ENCODE results near the gene C6orf15. TPM values are rescaled to one million over a fixed set of nuclear protein-coding genes. Genes with fewer than 3 reads are reported as not detected.

The C6orf15 gene
- total RNA-seq, 1 donor = not detected

- DNase-seq (ENCODE audit: low read depth) = no peak
- H3K4me3 ChIP-seq (ENCODE audit: low read depth, low read length) = no peak overlapping the region
- TF ChIP-seq CTCF (IDR thresholded peaks at IDR 0.05; ENCODE audit: insufficient read depth, low read length) = no peak
These were observed 48.4 kb downstream of the C6orf15 start for GRCh38 chr6:31063906-31064435.

Small RNA genes within 50 kb of the gene (small RNA-seq; reads per million reads assigned to genes)
- gene POLR2LP1 (not detected), gene RNU6-1133P (not detected)

Other genes with a start within 250 kb of the C6orf15 start
- gene DDR1, start 228.1 kb downstream of the C6orf15 start, total RNA-seq (ENCODE audit: low replicate concordance) = 7.7 and 41.9 TPM in 2 replicates
- gene GTF2H4, start 204.4 kb downstream of the C6orf15 start, total RNA-seq (ENCODE audit: low replicate concordance) = 3.8 and 12.7 TPM in 2 replicates
- gene VARS2, start 198.3 kb downstream of the C6orf15 start, total RNA-seq (ENCODE audit: low replicate concordance) = 15.6 and 18.5 TPM in 2 replicates
- not detected in 2 replicates for gene SFTA2, start 180.4 kb downstream of the C6orf15 start, total RNA-seq (ENCODE audit: low replicate concordance)
- under 0.01 TPM in 1 of 2 replicates, not detected in the other for gene MUCL3, start 171.6 kb downstream of the C6orf15 start, total RNA-seq (ENCODE audit: low replicate concordance)
- gene MUC21, start 128.9 kb downstream of the C6orf15 start, total RNA-seq (ENCODE audit: low replicate concordance) = not detected in 2 replicates
- gene MUC22, start 102.1 kb downstream of the C6orf15 start, total RNA-seq (ENCODE audit: low replicate concordance) = not detected in 2 replicates
- 1.2 and 7.0 TPM in 2 replicates for gene PSORS1C1, start 2.2 kb upstream of the C6orf15 start, total RNA-seq (ENCODE audit: low replicate concordance)
- not detected in 2 replicates for gene CDSN, start 7.9 kb upstream of the C6orf15 start, total RNA-seq (ENCODE audit: low replicate concordance)
- gene PSORS1C2, start 26.5 kb upstream of the C6orf15 start, total RNA-seq (ENCODE audit: low replicate concordance) = not detected in 2 replicates
- gene CCHCR1, start 45.2 kb upstream of the C6orf15 start, total RNA-seq (ENCODE audit: low replicate concordance) = 21.1 and 42.0 TPM in 2 replicates
- gene TCF19, start 46.0 kb upstream of the C6orf15 start, total RNA-seq (ENCODE audit: low replicate concordance) = 4.2 and 46.3 TPM in 2 replicates
- gene POU5F1, start 58.1 kb upstream of the C6orf15 start, total RNA-seq (ENCODE audit: low replicate concordance) = not detected in 2 replicates
- 26.3 and 159 TPM in 2 replicates for gene HLA-C, start 159.5 kb upstream of the C6orf15 start, total RNA-seq (ENCODE audit: low replicate concordance)
- gene HLA-B, start 244.6 kb upstream of the C6orf15 start, total RNA-seq (ENCODE audit: low replicate concordance) = 52.0 and 84.2 TPM in 2 replicates